BJ (cell line): Measurements from ENCODE around the gene PLA2G4E. TPM values are rescaled to one million over a fixed set of nuclear protein-coding genes. Genes with fewer than 3 reads are reported as not detected.

Experiments used
- CTCF ChIA-PET: fragments of 350-600 bp; formaldehyde crosslinking; extraction: SDS; loops from one replicate; lab custom pipeline; 2021; ENCODE audit warnings: antibody characterized with exemption, inconsistent platforms; lab: Yijun Ruan, JAX
- POLR2A ChIA-PET: fragments of 300-600 bp; sonication (Branson Sonifier 250); formaldehyde crosslinking; extraction: SDS; loops from one replicate; lab custom pipeline; 2021; ENCODE audit warnings: antibody characterized with exemption; lab: Charles Lee
- DNase-seq: peaks from one replicate; pipeline ENCODE4 v3.0.0-alpha.2; 2011; ENCODE audit warnings: low read depth
- H3K27me3 ChIP-seq: 2 replicates; pipeline ENCODE4 v1.6.0; 2011; ENCODE audit warnings: low read length; ENCODE audit not compliant: control insufficient read depth, insufficient read depth
- H3K36me3 ChIP-seq: 2 replicates; pipeline ENCODE4 v1.5.1; 2011; ENCODE audit warnings: low read length; ENCODE audit not compliant: control insufficient read depth, insufficient read depth
- H3K4me3 ChIP-seq: 2 replicates; pipeline ENCODE4 v1.5.1; 2011; ENCODE audit warnings: low read depth, mild to moderate bottlenecking, control low read depth, low read length
- CTCF ChIP-seq: IDR thresholded peaks from 2 replicates; pipeline ENCODE4 v1.5.1; 2011; ENCODE audit warnings: low read depth, mild to moderate bottlenecking, control low read depth, inconsistent platforms, low read length, moderate library complexity; ENCODE audit not compliant: insufficient read depth
- polyA plus RNA-seq: library from polyadenylated mRNA; depleted of rRNA; stranded (reverse); fragments of >200 nt; gene quantifications from 2 replicates; pipeline ENCODE4 v1.2.3, GENCODE V29; 2011

PLA2G4E gene
- polyA plus RNA-seq, 1 experiment, result not detected

- POLR2A ChIA-PET, result interaction anchor here (0.8 kb wide), 1 partner anchor 28 kb away, joined by 3 read pairs; no protein-coding TSS in a partner anchor
- Histone ChIP-seq H3K4me3 (peak within 1 kb of the TSS; percentile 59), H3K36me3 (no peaks in the 10 kb centered on the region), H3K27me3 (no peaks in the 10 kb centered on the region)
- CTCF ChIA-PET, result interaction anchor here (0.8 to 3.4 kb wide), 12 partner anchors 10 to 196 kb away, joined by 3 to 13 read pairs (median 3); no protein-coding TSS in a partner anchor
- TF ChIP-seq CTCF, result peak; percentile 48
- peak; percentile 86 for DNase-seq
These were observed 48.3 kb downstream of the PLA2G4E start, which contains the start of gene EHD4 for GRCh38 chr15:41972253-41973242. EHD4 (minus strand) TSS chr15:41972557; CDS start chr15:41972494, 63 bp downstream.

GRCh38 chr15:41971895-41972252, 49.0 kb downstream of the PLA2G4E start:
- no peak for TF ChIP-seq CTCF
- POLR2A ChIA-PET, result interaction anchor here (0.8 kb wide), 1 partner anchor 28 kb away, joined by 3 read pairs; no protein-coding TSS in a partner anchor
- Histone ChIP-seq H3K4me3 (peak overlapping the region; percentile 59), H3K27me3 (no peaks in the 10 kb centered on the region), H3K36me3 (no peaks in the 10 kb centered on the region)
- no peak for DNase-seq
- CTCF ChIA-PET, result interaction anchor here (0.8 to 3.4 kb wide), 9 partner anchors 10 to 195 kb away, joined by 3 to 13 read pairs (median 6); no protein-coding TSS in a partner anchor

- Histone ChIP-seq H3K27me3 (no peaks in the 10 kb centered on the region), H3K36me3 (no peaks in the 10 kb centered on the region), H3K4me3 (peak overlapping the region; percentile 59)
- no peak for TF ChIP-seq CTCF
- ChIA-PET CTCF (interaction anchor here (1.4 to 3.4 kb wide), 6 partner anchors 10 to 67 kb away, joined by 3 to 13 read pairs (median 8); no protein-coding TSS in a partner anchor), POLR2A (no interaction called here)
- no peak for DNase-seq
These were observed 49.5 kb downstream of the PLA2G4E start for GRCh38 chr15:41971089-41971894.

- H3K4me3 ChIP-seq, result no peak overlapping the region
- CTCF ChIA-PET, result interaction anchor here (0.6 to 2.4 kb wide), 4 partner anchors 9 to 67 kb away, joined by 3 to 8 read pairs (median 4); no protein-coding TSS in a partner anchor
- POLR2A ChIA-PET, result no interaction called here
These were observed 50.4 kb downstream of the PLA2G4E start for GRCh38 chr15:41970456-41970855.

More at GRCh38 chr15:41970456-41970855, 50.4 kb downstream of the PLA2G4E start:
- Histone ChIP-seq H3K36me3 (no peaks in the 10 kb centered on the region), H3K27me3 (no peaks in the 10 kb centered on the region)
- DNase-seq, result no peak
- no peak for TF ChIP-seq CTCF
